GM18502 (cell line): ENCODE data around the gene CSTF2.
"Not testable (repeated sequence)": the region's sequence is repeated elsewhere in the genome, so short reads cannot be mapped to it uniquely, and the experiment has no call there.

Experiments used
- ATAC-seq: cut with Tn5 transposase; IDR thresholded peaks from one replicate; pipeline ENCODE4 v1.9.1; 2021; ENCODE audit warnings: mild to moderate bottlenecking; ENCODE audit not compliant: unreplicated experiment, poor library complexity

CSTF2 gene

GRCh38 chrX:100819837-100820666 is at the start of gene CSTF2:
Gene CSTF2 (plus strand): TSS chrX:100820391. CDS start chrX:100820417, 26 bp downstream.
- ATAC-seq, result peak; percentile 99

- not testable (repeated sequence) for ATAC-seq
Measured at GRCh38 chrX:100796371-100796770, 23.8 kb upstream of the CSTF2 start.

- ATAC-seq, result no peak
Measured at GRCh38 chrX:100797359-100797758, 22.8 kb upstream of the CSTF2 start.

- no peak for ATAC-seq
Measured at GRCh38 chrX:100798484-100799214, 21.5 kb upstream of the CSTF2 start.

- no peak for ATAC-seq
Measured at GRCh38 chrX:100802843-100803242, 17.3 kb upstream of the CSTF2 start.

GRCh38 chrX:100804780-100805179 is 15.4 kb upstream of the CSTF2 start:
- no peak for ATAC-seq

- not testable (repeated sequence) for ATAC-seq
Measured at GRCh38 chrX:100808265-100808664, 11.9 kb upstream of the CSTF2 start.

- ATAC-seq, result no peak
Measured at GRCh38 chrX:100812216-100813158, 7.7 kb upstream of the CSTF2 start.

- no peak for ATAC-seq
Measured at GRCh38 chrX:100817340-100817739, 2.9 kb upstream of the CSTF2 start.

GRCh38 chrX:100819534-100819836 is 706 bp upstream of the CSTF2 start:
- ATAC-seq, result no peak

GRCh38 chrX:100829730-100830129 is 9.5 kb downstream of the CSTF2 start:
- ATAC-seq, result peak; percentile 77

- ATAC-seq, result peak; percentile 40
Measured at GRCh38 chrX:100830143-100830542, 10.0 kb downstream of the CSTF2 start.

- peak; percentile 41 for ATAC-seq
Measured at GRCh38 chrX:100830547-100830946, 10.4 kb downstream of the CSTF2 start.

GRCh38 chrX:100831219-100831946 is 11.2 kb downstream of the CSTF2 start:
- no peak for ATAC-seq

- ATAC-seq, result no peak
Measured at GRCh38 chrX:100850317-100850716, 30.1 kb downstream of the CSTF2 start.

GRCh38 chrX:100852810-100853209 is 32.6 kb downstream of the CSTF2 start:
- no peak for ATAC-seq

- ATAC-seq, result no peak
Measured at GRCh38 chrX:100863326-100863864, 43.2 kb downstream of the CSTF2 start.

GRCh38 chrX:100864657-100865391 is 44.6 kb downstream of the CSTF2 start:
- no peak for ATAC-seq

GRCh38 chrX:100868273-100868672 is 48.1 kb downstream of the CSTF2 start:
- ATAC-seq, result no peak
